Naive thymus-derived CD4-positive, alpha-beta T cell (primary cell): ENCODE data around the gene REELD1. TPM values are rescaled to one million over a fixed set of nuclear protein-coding genes. Genes with fewer than 3 reads are reported as not detected.

ENCODE experiments used
- ATAC-seq: fragments of 150-1000 bp; cut with Tn5 transposase; 2 replicates; pipeline ENCODE4 v1.10.0; 2021; ENCODE audit warnings: mild to moderate bottlenecking, moderate library complexity
- CTCF ChIA-PET: fragments of 350-600 bp; sonication (Branson Sonifier 250); formaldehyde crosslinking; loops from one replicate; lab custom pipeline; 2021; ENCODE audit warnings: antibody characterized with exemption; lab: Charles Lee
- POLR2A ChIA-PET: fragments of 350-600 bp; sonication (Branson Sonifier 250); formaldehyde crosslinking; loops from one replicate; lab custom pipeline; 2021; ENCODE audit warnings: antibody characterized with exemption, inconsistent platforms; lab: Charles Lee
- DNase-seq, 9 donors: peaks; one replicate each; pipeline versions ENCODE4 v3.0.0 to v3.0.0-alpha.2; 2020 to 2022; ENCODE audit warnings: mixed read lengths in 1 of 9
- H3K27ac ChIP-seq: one replicate; pipeline ENCODE4 v1.7.0; 2013; ENCODE audit warnings: mild to moderate bottlenecking, low read depth, low read length, moderate library complexity
- H3K27me3 ChIP-seq, 2 donors: one replicate each; pipeline ENCODE4 v1.7.0; 2013; ENCODE audit warnings: low read length in 2 of 2, mild to moderate bottlenecking in 2 of 2, moderate library complexity in 2 of 2; ENCODE audit not compliant: control insufficient read depth in 2 of 2, insufficient read depth in 2 of 2
- H3K36me3 ChIP-seq, 3 experiments: 1 replicate in 2 of 3; 2 replicates in 1 of 3; pipeline ENCODE4 v1.7.0; 2013; ENCODE audit warnings: low read length in 3 of 3, mild to moderate bottlenecking in 3 of 3, moderate library complexity in 1 of 3; ENCODE audit not compliant: insufficient read depth in 3 of 3, control insufficient read depth in 2 of 3
- H3K4me1 ChIP-seq, 2 donors: one replicate each; pipeline ENCODE4 v1.7.0; 2013; ENCODE audit warnings: low read length in 2 of 2, mild to moderate bottlenecking in 2 of 2, moderate library complexity in 1 of 2; ENCODE audit not compliant: control insufficient read depth in 2 of 2, insufficient read depth in 2 of 2
- H3K4me3 ChIP-seq: 2 replicates; pipeline ENCODE4 v1.7.0; 2013; ENCODE audit warnings: mild to moderate bottlenecking, low read length
- H3K9me3 ChIP-seq, 3 experiments: 1 replicate in 2 of 3; 2 replicates in 1 of 3; pipeline ENCODE4 v1.7.0; 2013; ENCODE audit warnings: low read length in 3 of 3; ENCODE audit not compliant: control insufficient read depth in 2 of 3
- H3K27ac Mint-ChIP-seq, 9 donors: one replicate each; pipeline ENCODE4 v1.8.0; 2020 to 2022; ENCODE audit warnings: mixed read lengths in 9 of 9, mild to moderate bottlenecking in 8 of 9, moderate library complexity in 5 of 9, inconsistent platforms in 2 of 9
- H3K27me3 Mint-ChIP-seq, 5 donors: one replicate each; pipeline ENCODE4 v1.8.0; 2021 to 2022; ENCODE audit warnings: mixed read lengths in 5 of 5, mild to moderate bottlenecking in 1 of 5
- H3K36me3 Mint-ChIP-seq, 5 donors: one replicate each; pipeline ENCODE4 v1.8.0; 2020 to 2022; ENCODE audit warnings: mixed read lengths in 5 of 5, mild to moderate bottlenecking in 3 of 5, inconsistent platforms in 1 of 5
- H3K4me1 Mint-ChIP-seq, 7 donors: one replicate each; pipeline ENCODE4 v1.8.0; 2020 to 2022; ENCODE audit warnings: mixed read lengths in 7 of 7, mild to moderate bottlenecking in 3 of 7, inconsistent platforms in 1 of 7
- H3K4me3 Mint-ChIP-seq, 10 donors: one replicate each; pipeline ENCODE4 v1.8.0; 2020 to 2022; ENCODE audit warnings: mild to moderate bottlenecking in 10 of 10, mixed read lengths in 10 of 10, moderate library complexity in 6 of 10, inconsistent platforms in 2 of 10
- H3K9me3 Mint-ChIP-seq, 11 donors: one replicate each; pipeline ENCODE4 v1.8.0; 2020 to 2022; ENCODE audit warnings: mixed read lengths in 11 of 11, mild to moderate bottlenecking in 4 of 11, inconsistent platforms in 1 of 11, moderate library complexity in 1 of 11
- intact Hi-C, 2 donors: fragments of 100-400 bp; cut with micrococcal nuclease; formaldehyde crosslinking; loops; one replicate each; pipeline ENCODE4 v1.15.1; 2023
- polyA plus RNA-seq, 2 donors: library from polyadenylated mRNA; unstranded; fragments of 300-500 nt; fragmentation: Illumina TruSeq; gene quantifications; one replicate each; pipeline ENCODE4 v1.2.3, GENCODE V29; 2021
- total RNA-seq, 6 experiments: library from RNA in 5 of 6; stranded (reverse) in 5 of 6; gene quantifications; 1 replicate in 5 of 6; 2 replicates in 1 of 6; pipeline ENCODE4 v1.2.3 and lab custom pipeline; 2021 to 2026

REELD1 gene
- total and polyA plus RNA-seq, 7 experiments from 2014 or later, result 0.23 to 1.7 (median 1.3) TPM; not detected in 2

- ChIA-PET CTCF (no interaction called here), POLR2A (no interaction called here)
- intact Hi-C loops, result no loop called here
- Mint-ChIP-seq H3K4me3 (no peak overlapping the region), H3K9me3 (no peaks in the 10 kb centered on the region), H3K27me3 (peaks cover 0 to 12% (median 4%) of the 10 kb centered on the region in 5 donors), H3K27ac (no peak overlapping the region), H3K4me1 (no peaks in the 10 kb centered on the region), H3K36me3 (peaks cover 0 to 6% (median 0%) of the 10 kb centered on the region in 5 donors)
- Histone ChIP-seq H3K36me3 (no peaks in the 10 kb centered on the region), H3K4me3 (no peak overlapping the region), H3K27me3 (no peaks in the 10 kb centered on the region), H3K27ac (no peak overlapping the region), H3K9me3 (no peaks in the 10 kb centered on the region), H3K4me1 (no peaks in the 10 kb centered on the region)
- no peak for DNase-seq
- no peak for ATAC-seq
These were observed 2.9 kb upstream of the REELD1 start for GRCh38 chr4:146211440-146211839.

- POLR2A ChIA-PET, result no interaction called here
- no peak for ATAC-seq
- intact Hi-C loops, result no loop called here
- Histone ChIP-seq H3K27ac (no peak overlapping the region), H3K4me3 (no peak overlapping the region), H3K4me1 (no peaks in the 10 kb centered on the region), H3K36me3 (no peaks in the 10 kb centered on the region), H3K27me3 (no peaks in the 10 kb centered on the region), H3K9me3 (no peaks in the 10 kb centered on the region)
- H3K27ac Mint-ChIP-seq, result no peak overlapping the region
- H3K27me3 Mint-ChIP-seq, result peaks cover 0 to 12% (median 4%) of the 10 kb centered on the region in 5 donors
- DNase-seq, result no peak
- H3K9me3 Mint-ChIP-seq, result no peaks in the 10 kb centered on the region
- H3K36me3 Mint-ChIP-seq, result no peaks in the 10 kb centered on the region
- CTCF ChIA-PET, result interaction anchor here (0.5 kb wide), 1 partner anchor 12 kb away, joined by 4 read pairs; no protein-coding TSS in a partner anchor
- H3K4me3 Mint-ChIP-seq, result no peak overlapping the region
- no peaks in the 10 kb centered on the region for H3K4me1 Mint-ChIP-seq
These were observed 1.6 kb upstream of the REELD1 start for GRCh38 chr4:146212781-146213180.

GRCh38 chr4:146222313-146222712 lies 8.0 kb downstream of the REELD1 start:
- H3K9me3 ChIP-seq, result no peaks in the 10 kb centered on the region
- no peaks in the 10 kb centered on the region for H3K4me1 Mint-ChIP-seq
- ChIA-PET POLR2A (no interaction called here), CTCF (no interaction called here)
- no peaks in the 10 kb centered on the region for H3K27me3 Mint-ChIP-seq
- no peak overlapping the region for H3K27ac ChIP-seq
- no peak for ATAC-seq
- no peak overlapping the region for H3K27ac Mint-ChIP-seq
- no peaks in the 10 kb centered on the region for H3K36me3 ChIP-seq
- H3K36me3 Mint-ChIP-seq, result peaks cover 0 to 4% (median 0%) of the 10 kb centered on the region in 5 donors
- no peak overlapping the region for H3K4me3 ChIP-seq
- no peaks in the 10 kb centered on the region for H3K4me1 ChIP-seq
- H3K27me3 ChIP-seq, result no peaks in the 10 kb centered on the region
- intact Hi-C loops, result no loop called here
- no peak for DNase-seq
- no peak overlapping the region for H3K4me3 Mint-ChIP-seq
- no peaks in the 10 kb centered on the region for H3K9me3 Mint-ChIP-seq

- H3K36me3 Mint-ChIP-seq, result peaks cover 0 to 4% (median 0%) of the 10 kb centered on the region in 5 donors
- intact Hi-C loops, result no loop called here
- Histone ChIP-seq H3K4me1 (no peaks in the 10 kb centered on the region), H3K27me3 (no peaks in the 10 kb centered on the region), H3K9me3 (no peaks in the 10 kb centered on the region), H3K36me3 (no peaks in the 10 kb centered on the region), H3K4me3 (no peak overlapping the region), H3K27ac (no peak overlapping the region)
- ATAC-seq (no peak), DNase-seq (no peak)
- no peaks in the 10 kb centered on the region for H3K9me3 Mint-ChIP-seq
- H3K27ac Mint-ChIP-seq, result no peak overlapping the region
- no peaks in the 10 kb centered on the region for H3K27me3 Mint-ChIP-seq
- CTCF ChIA-PET, result interaction anchor here (0.8 kb wide), 1 partner anchor 12 kb away, joined by 4 read pairs; no protein-coding TSS in a partner anchor
- H3K4me3 Mint-ChIP-seq, result no peak overlapping the region
- H3K4me1 Mint-ChIP-seq, result no peaks in the 10 kb centered on the region
- POLR2A ChIA-PET, result no interaction called here
These were observed 10.1 kb downstream of the REELD1 start for GRCh38 chr4:146224326-146224966.

- ChIA-PET CTCF (no interaction called here), POLR2A (no interaction called here)
These were observed 15.1 kb downstream of the REELD1 start for GRCh38 chr4:146229406-146229805.

GRCh38 chr4:146232131-146232722 lies 17.9 kb downstream of the REELD1 start:
- DNase-seq (no peak), ATAC-seq (peak; percentile 52)
- Histone ChIP-seq H3K9me3 (no peaks in the 10 kb centered on the region), H3K4me3 (no peak overlapping the region), H3K36me3 (no peaks in the 10 kb centered on the region), H3K27me3 (no peaks in the 10 kb centered on the region), H3K27ac (no peak overlapping the region), H3K4me1 (no peaks in the 10 kb centered on the region)
- ChIA-PET POLR2A (interaction anchor here (0.5 kb wide), 2 partner anchors 50 to 1069 kb away, joined by 3 read pairs; no protein-coding TSS in a partner anchor), CTCF (no interaction called here)
- Mint-ChIP-seq H3K27me3 (peaks cover 0 to 11% (median 0%) of the 10 kb centered on the region in 5 donors), H3K4me3 (no peak overlapping the region), H3K4me1 (no peaks in the 10 kb centered on the region), H3K27ac (no peak overlapping the region), H3K36me3 (peaks cover 0 to 9% (median 0%) of the 10 kb centered on the region in 5 donors), H3K9me3 (peaks cover 0 to 4% (median 0%) of the 10 kb centered on the region in 11 donors)
- intact Hi-C loops, result no loop called here

More at GRCh38 chr4:146229406-146229805, 15.1 kb downstream of the REELD1 start:
- peaks cover 0 to 12% (median 0%) of the 10 kb centered on the region in 5 donors for H3K36me3 Mint-ChIP-seq
- Histone ChIP-seq H3K27me3 (no peaks in the 10 kb centered on the region), H3K36me3 (no peaks in the 10 kb centered on the region), H3K4me3 (no peak overlapping the region), H3K9me3 (no peaks in the 10 kb centered on the region), H3K27ac (no peak overlapping the region), H3K4me1 (no peaks in the 10 kb centered on the region)
- intact Hi-C loops, result no loop called here
- H3K9me3 Mint-ChIP-seq, result peaks cover 0 to 4% (median 0%) of the 10 kb centered on the region in 11 donors
- H3K27ac Mint-ChIP-seq, result no peak overlapping the region
- DNase-seq, result no peak
- H3K27me3 Mint-ChIP-seq, result no peaks in the 10 kb centered on the region
- ATAC-seq, result no peak
- no peaks in the 10 kb centered on the region for H3K4me1 Mint-ChIP-seq
- H3K4me3 Mint-ChIP-seq, result no peak overlapping the region
